ENCODE data around the gene SLBP.

SLBP gene

DNA sequence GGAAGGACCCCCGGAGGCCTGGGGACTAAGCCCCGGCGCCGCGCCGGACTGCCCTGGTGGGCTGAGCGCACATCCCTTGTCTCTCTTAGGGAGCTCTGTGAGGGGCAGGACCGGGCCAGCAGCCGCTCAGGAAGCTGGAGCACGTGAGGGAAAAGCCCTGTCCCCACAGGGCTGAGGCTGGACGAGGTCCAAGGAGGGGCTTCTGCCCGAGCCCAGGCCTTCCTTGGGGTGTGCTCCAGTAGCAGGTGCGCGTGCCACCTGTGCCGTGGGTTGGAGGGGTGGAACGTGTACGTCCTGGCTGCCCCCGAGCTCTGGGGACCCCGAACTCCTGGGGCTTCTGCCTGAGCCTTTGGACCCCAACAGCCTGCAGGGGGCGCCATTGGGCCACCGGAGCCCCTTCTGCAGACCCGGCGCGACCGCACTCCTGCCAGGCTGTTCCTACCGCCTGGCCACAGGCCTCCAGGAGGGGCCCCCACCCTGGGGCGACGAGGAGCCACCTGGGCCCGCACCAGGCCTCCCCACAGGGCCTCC lies 36.4 kb upstream of the SLBP start:
- DNase-seq: peak; percentile 91

DNA sequence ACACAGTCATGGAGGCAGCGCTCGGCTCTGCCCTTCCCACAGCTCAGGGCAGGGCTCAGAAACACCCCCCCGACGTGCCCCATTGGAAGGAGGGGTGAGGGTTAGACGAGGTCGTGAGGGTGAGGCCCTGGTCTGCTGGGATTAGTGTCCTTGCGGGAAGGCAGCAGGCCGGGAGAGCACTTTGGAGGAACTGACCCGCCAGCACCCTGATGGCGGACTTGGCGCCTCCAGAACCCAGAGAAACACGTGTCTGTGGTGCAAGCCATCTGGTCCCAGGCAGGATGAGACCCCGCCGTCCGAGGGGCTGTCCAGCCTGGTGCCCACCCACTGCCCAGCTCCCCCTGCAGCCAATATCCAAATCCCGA lies 35.5 kb upstream of the SLBP start:
- no peak for DNase-seq

DNA sequence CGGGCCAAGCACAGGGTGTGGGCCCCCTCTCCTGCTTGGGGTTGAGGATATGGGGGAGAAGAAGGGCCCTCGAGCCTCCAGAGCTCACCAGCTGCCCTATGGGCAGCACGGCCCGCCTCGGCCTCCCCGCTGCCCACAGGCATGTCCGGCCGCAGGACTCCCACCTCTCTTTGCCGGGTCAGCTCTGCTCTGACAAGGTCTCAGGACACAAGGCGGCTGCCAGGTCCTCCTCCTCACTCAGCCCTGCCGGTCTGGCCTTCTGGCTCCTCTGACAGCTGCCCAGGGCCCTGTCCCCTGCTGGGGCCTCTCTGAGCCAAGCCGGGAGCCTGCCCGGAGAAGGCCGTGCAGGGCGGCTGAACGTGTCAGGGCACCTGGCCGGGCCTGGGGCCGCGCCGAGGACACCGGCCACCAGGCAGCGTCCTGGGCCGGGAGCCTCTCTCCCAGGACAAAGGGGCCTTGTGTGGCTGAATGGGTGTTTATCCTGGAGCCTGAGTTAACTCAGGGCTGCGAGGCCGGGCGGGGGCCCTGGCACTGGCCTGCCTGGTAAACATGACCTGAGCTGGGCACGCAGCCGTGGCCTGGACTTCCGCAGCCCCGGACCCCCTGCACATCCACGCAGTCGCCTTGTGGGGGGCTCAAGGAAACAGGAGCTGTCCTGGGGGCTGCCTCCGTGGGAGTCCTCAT lies 34.9 kb upstream of the SLBP start:
- no peak for DNase-seq

DNA sequence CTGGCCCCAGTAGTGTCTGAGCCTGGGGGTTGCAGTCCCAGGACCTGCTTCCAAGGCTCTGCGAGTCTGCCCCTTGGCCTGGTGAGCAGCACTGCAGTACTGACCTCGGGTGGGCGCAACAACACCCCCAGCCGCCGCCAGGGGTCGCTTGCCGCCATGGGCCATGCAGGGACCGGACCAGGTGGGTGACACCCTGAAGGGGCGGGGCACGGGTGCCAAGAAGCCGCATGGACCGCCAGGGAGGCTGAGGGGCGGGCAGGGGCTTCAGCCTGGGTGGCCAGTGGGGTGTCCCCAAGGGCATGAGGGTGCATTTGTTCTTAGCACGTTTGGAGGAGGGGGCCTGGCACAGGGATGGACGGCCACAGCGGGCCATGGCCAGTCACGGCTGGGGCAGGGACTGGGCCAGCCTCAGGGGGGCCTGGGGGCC lies 34.2 kb upstream of the SLBP start:
- peak; percentile 89 for DNase-seq

DNA sequence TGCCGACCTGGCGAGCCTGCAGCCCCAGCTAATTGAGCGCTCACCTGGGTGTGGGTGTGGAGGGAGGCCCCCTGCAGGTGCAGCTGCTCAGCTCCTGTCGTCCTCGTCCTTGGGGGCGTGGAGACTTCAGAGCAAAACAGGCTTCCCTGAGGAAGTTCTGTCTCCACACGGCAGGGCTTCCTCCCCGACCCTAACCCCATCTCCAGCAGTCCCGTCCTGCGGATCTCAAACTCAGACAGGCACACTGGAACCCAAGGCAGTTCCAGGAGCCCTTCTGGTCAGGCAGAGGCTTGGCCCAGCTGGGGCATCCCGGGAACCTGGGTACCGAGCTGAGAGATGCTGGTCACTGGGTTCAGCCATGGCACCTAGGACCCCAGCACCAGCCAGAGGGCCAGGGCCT lies 33.6 kb upstream of the SLBP start:
- no peak for DNase-seq

DNA sequence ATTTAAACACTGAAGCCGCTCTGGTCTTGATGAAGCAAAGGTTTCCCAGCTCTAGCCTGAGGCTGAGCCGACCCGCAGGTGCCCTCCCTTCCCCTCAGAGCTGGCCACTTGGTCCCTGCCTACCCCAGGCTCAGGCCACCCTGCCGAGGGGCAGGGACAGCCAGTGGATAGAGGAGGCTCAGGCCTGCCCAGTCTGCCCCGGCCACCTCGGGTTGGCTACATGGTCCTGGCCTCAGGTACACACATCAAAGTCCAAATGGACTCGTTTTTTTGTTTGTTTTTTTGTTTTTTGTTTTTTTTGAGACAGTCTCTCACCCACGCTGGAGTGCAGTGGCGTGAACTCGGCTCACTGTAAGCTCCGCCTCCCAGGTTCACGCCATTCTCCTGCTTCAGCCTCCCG lies 33.0 kb upstream of the SLBP start:
- no peak for DNase-seq

DNA sequence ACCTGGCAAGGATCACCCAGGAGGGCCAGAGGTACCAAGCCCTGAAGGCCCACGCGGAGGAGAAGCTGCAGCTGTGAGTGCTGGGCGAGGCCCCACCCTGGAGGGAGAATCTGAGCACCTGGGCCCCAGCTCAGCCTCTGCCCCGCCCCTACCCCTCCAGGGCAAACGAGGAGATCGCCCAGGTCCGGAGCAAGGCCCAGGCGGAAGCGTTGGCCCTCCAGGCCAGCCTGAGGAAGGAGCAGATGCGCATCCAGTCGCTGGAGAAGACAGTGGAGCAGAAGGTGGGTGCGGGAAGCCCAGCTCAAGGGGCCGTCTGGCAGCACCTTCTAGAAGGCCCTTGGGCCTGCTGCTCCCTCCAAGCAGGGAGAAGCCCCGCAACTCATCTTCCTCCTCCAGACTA lies 32.4 kb upstream of the SLBP start:
- DNase-seq: no peak

DNA sequence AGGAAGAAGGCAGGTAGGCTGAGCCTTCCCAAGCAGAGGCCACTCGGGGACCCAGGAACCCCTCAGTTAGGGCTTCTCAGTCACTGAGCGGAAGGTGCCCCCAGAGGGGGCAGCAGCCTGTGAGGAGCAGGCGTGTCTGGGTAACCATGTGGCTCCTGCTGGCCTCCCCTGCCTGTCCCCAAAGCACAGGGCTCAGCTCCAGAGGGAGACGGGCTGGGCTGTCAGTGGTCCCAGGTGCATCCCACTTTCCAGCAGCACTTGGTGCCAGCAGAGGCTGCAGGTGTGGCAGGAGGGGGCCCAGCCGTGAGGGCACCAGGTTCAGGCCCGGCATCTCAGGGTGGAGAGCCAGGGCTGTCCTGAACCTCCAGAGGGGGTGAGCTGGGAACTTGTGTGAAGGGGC lies 31.9 kb upstream of the SLBP start:
- DNase-seq: no peak

DNA sequence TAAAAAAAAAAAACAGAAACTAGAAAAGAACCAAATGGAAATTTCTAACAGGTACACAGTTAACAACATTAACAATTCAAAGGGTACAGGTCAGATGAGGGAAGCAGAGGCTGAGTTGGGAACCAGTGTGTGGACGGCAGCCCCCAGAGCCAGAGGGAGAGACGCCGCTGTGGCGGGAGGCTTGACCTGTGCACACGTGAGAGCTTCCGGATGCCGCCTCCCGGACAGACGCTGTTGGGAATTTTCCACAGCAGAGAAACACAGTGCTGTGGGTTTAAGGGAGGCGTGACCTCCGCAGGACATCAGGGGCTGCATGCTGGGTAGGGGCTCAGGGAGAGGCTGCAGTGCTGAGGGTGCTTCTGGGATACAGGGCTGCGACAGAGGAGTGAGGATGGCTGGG lies 31.4 kb upstream of the SLBP start:
- no peak for DNase-seq

DNA sequence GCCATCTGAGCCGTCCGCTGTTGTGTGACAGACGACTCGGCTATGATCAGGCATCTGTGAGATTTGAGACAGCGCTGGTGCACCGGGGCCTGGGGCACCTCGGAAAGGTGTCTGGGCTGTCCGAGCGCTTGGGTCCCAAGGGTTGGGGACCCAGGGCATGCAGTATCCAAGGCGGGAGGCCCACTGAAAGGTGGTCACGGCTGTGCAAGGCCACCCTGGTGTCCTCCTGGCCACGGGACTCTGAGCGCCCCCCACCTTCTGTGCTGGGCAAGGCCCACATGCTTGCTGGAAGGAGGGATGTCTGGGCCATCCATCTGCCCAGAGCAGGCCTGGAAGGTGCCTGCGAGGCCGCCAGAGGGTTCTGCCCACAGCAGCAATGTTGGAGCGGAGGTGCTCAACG lies 29.1 kb upstream of the SLBP start:
- no peak for DNase-seq

DNA sequence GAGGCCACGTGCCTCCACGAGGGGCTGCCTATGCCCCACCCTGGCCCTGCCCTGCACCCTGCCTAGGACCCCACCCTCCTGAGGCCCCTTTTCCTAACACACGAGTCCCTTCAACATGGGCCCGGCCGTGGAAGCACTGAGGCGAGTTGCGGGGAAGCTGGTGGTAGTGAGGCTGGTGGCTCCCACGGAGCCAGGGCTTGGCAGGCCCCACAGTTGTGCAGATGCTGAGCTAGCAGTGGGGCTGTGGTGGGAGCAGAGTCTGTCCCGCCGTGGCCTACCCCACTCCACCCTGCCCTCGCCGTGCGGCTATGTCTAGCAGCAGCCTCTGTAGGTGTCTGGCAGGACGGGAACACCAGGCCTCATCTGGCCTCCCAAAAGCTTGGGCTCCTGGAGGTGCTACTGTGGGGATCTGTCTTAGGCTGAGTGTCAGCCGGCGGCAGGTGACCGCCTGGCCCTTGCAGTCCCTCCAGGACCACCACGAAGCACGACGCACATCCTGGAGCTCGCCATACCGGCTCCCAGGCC lies 28.0 kb upstream of the SLBP start:
- DNase-seq: no peak

DNA sequence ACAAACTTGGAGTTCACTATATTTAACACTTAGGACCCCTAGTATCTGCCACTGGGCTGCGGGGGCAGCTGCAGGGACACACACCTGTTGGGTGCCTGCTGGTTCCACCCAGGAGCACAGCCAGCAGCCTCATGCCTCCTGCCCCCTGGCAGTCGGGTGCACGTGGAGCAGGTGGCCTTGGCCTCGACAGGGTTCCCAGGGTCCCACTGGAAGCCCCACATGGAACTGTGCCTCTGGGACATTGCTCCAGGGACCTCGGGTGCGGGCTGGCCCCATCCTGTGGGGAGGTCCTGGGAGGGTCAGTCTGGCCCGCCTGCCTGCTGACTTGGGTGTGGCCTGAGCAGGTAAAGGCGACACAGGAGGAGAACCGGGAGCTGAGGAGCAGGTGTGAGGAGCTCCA lies 27.2 kb upstream of the SLBP start:
- DNase-seq: no peak

DNA sequence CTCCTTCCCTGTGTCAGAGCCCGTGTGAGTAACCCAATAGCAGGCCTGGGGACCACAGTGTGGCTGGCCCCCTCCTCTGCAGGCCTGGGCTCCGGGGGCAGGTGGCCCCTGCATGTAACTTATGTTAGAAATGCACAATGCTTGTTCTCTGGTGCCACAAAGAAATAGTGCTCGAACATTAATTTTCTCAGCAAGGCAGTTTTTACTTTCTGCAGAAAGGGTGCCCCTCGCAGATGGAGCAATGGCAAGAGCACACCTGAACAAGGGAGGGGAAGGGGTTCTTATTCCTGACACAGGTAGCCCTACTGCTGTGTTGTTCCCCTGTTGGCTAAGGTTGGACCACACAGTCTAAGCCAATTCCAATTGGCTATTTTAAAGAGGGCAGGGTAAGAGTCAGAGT lies 26.3 kb upstream of the SLBP start:
- DNase-seq: no peak

DNA sequence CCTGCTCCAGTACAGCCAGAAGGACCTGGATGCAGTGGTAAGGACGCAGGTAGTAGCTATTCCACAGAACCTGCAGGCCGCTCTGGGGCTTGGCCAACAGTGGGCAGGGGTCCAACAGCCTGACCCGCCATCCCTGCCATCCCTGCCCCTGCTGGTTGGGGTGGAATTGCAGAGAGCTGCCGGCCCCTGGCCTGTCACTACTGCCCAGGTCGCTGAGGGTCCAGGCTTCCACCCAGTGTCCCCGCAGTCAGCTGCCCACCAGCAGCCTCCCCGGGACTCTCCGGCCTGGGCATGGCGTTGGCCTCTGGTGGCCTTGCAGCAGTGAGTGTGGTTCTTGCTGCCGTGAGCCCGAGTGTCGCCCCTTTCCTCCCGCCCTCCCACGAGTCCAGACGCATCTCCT lies 25.5 kb upstream of the SLBP start:
- DNase-seq: no peak

DNA sequence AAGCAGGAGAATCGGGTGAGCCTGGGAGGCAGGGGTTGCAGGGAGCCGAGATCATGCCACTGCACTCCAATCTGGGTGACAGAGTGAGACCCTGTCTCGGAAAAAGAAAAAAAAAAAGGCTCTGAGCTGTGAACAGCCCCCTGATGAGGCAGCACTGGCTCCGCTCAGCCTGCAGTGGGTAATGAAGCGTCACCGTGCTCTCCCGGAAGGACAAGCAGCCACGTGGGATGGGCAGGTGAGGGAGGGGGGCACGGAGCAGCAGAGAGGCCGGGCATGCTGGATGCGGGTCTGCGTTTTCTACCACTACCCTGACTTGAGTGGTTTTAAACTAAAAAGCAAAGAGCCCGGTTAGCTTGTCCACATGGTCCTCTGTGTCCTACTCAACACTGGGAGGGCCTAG lies 24.7 kb upstream of the SLBP start:
- no peak for DNase-seq

DNA sequence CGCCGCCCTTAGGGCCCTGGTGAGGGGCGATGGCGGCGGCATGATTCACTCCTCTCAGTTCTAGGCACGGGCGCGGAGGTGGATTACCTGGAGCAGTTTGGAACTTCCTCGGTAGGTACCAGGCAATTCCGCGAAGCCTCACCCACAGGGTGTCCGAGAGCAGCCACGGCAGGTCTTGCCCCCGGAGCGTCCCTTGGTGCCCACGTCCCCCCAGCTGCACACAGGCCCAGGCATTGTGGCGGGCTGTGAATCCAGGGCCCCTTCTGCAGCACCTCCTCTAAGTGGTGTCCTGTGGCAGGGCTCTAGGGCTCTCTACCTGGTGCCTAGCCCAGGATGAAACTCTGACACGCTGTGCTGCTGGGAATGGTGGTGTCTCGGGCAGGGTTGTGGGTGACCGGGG lies 23.1 kb upstream of the SLBP start:
- no peak for DNase-seq

DNA sequence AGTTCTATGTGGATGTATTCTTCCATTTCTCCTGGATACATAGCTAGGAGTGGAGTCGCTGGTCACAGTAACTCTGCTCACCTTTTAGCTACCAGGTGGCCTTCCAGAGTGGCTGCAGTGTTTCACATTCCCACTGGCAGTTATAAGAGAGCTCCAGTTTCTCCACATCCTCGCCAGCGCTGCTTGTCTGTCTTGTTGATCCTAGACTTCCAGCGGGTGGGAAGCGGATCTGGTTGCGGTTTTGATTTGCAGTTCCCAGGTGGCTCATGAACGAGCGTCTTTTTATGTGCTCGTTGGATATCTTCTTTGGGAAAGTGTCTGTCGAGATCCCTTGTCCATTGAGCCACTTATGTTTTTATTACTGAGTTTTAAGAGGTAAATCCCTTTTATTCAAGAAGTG lies 20.8 kb upstream of the SLBP start:
- DNase-seq: no peak

DNA sequence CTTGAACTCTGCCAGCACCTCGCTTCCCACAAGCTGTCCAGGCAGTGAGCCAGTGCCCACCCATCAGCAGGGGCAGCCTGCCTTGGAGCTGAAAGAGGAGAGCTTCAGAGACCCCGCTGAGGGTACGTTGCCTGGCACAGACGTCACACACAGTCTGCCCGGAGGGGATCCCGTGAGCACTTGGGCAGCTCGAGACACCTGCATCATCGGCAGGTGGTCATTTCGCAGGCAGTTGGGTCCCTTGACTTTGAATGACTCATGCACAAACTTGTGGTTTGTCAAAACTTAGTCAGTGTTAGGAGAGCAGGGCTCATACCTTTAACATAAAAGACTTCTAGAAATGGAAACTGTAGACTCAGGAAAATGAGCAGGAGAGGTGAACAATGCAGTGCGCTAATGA lies 19.1 kb upstream of the SLBP start:
- peak; percentile 41 for DNase-seq

DNA sequence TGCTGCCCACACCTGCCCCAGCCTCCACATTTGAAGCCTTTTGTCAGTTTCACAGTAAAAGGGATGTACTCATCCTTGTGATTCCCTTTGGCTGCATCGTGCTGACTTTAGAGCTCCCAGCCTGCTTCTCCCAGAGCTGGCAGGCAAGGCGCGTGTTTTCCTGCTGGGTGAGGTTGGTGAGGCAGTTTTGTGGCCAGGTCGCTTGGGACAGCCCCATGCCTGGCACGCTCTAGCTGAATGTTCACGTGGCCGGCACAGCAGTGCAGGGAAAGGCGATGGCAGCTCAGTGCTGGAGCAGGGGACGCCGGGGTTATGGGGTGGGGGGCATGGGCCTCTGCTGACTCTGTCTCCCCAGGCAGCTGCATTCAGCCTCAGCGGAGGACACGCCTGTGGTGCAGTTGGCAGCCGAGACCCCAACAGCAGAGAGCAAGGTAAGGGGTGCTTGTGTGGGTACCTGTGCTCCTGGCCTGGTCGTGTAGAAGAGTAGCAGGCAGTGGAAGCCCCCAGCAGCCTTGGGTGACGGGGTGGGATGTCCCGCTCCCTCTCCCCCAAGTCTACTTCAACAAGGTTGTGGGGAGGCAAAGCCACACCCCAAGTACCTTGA lies 18.5 kb upstream of the SLBP start:
- no peak for DNase-seq

DNA sequence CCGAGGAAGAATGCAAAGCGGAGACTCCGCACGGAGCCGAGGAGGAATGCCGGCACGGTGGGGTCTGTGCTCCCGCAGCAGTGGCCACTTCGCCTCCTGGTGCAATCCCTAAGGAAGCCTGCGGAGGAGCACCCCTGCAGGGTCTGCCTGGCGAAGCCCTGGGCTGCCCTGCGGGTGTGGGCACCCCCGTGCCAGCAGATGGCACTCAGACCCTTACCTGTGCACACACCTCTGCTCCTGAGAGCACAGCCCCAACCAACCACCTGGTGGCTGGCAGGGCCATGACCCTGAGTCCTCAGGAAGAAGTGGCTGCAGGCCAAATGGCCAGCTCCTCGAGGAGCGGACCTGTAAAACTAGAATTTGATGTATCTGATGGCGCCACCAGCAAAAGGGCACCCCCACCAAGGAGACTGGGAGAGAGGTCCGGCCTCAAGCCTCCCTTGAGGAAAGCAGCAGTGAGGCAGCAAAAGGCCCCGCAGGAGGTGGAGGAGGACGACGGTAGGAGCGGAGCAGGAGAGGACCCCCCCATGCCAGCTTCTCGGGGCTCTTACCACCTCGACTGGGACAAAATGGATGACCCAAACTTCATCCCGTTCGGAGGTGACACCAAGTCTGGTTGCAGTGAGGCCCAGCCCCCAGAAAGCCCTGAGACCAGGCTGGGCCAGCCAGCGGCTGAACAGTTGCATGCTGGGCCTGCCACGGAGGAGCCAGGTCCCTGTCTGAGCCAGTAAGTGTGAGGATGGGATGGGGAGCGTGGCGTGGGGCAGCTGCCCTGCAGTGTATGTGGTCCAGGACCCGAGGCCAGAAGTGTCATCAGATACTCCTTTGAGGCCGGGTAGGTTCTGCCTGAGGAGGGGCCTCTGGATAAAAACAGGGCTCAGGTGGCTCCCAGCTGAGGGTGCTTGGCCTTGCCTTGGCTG lies 16.2 kb upstream of the SLBP start:
- DNase-seq: no peak

DNA sequence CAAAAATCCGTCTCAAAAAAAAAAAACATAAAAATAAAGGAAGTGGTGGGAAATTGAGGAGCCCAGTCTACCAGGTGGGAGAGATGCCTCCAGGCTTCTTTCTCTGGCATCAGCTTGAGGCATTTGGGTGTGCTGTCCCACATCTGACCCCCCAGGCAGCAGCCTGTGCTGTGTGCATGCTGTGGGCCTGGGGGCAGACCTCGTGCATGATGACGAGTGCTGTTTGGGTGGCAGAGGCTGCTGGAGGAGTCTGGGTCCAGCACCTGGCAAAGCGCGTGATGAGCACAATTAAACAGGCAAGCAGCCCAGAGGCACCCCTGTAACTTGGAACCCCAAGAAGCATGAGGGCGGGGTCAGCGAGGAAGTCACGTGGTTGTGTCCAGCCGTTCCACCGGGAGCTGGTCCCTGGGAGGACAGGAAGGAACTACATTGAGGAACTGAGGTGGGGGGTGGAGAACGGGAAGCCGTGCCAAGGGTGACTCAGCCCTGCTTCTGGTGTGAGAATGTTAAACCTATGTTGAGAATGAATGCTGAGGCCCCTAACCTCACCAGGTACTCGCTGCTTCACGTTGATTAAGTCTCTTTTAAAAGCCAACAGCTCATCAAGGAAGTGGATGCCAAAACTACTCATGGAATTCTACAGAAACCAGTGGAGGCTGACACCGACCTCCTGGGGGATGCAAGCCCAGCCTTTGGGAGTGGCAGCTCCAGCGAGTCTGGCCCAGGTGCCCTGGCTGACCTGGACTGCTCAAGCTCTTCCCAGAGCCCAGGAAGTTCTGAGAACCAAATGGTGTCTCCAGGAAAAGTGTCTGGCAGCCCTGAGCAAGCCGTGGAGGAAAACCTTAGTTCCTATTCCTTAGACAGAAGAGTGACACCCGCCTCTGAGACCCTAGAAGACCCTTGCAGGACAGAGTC lies 15.3 kb upstream of the SLBP start:
- no peak for DNase-seq

DNA sequence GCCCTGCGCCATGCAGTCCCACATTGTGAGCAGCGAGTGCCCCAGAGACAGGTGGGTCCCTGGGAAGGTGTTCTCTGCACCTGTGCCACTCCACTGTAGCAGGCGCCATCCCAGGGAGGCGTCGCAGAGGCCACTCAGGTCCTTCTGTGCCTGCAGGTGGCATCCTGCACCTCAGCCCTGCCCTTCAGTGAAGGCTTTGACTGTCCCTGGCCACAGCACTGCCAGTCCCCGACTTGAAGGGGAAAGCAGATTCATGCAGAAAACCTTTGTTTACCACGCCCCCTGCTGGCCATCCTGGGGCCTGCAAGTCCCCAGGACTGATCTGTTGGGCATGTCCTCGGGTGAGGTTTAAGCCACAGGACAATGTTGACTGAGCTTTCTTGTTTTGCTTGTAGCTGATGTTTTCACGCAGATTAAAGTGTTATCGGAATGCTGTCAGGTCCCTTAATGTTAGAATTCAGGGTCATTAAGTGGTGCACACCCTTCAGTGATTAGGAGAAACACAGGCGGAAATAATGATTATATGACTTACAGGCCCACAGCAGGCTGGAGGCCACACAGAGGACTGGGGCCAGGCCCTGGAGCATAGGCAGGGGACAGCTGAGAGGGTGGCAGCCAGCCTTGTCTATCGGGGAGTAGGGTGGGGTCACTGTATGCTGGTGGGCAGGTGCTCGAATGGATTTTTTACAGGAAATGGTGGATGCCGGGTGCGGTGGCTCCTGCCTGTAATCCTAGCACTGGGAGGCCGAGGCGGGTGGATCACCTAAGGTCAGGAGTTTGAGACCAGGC lies 14.2 kb upstream of the SLBP start:
- DNase-seq: peak; percentile 90

All from stimulated activated CD4-positive, alpha-beta T cell treated with anti-CD3 and anti-CD28 coated beads, Interleukin-15, amount 100 ng/mL, for 24 hours (primary cell).